ENCODE results near the gene RNU6-1.

Gene RNU6-1

GRCh38 chr15:67832031-67832551 is 7.8 kb downstream of the RNU6-1 start:
- DNase-seq = peak; percentile 4 to 7

GRCh38 chr15:67831363-67831762 is 8.5 kb downstream of the RNU6-1 start:
- no peak for DNase-seq

GRCh38 chr15:67829647-67830504 is 10.0 kb downstream of the RNU6-1 start:
- DNase-seq = no peak

GRCh38 chr15:67828969-67829646 is 10.7 kb downstream of the RNU6-1 start:
- DNase-seq = no peak

GRCh38 chr15:67828278-67828968 is 11.4 kb downstream of the RNU6-1 start:
- DNase-seq = no peak

- DNase-seq = no peak
Observed at GRCh38 chr15:67827562-67828277, 12.1 kb downstream of the RNU6-1 start.

- no peak for DNase-seq
Observed at GRCh38 chr15:67826717-67827561, 12.9 kb downstream of the RNU6-1 start.

- DNase-seq = no peak
Observed at GRCh38 chr15:67825881-67826716, 13.7 kb downstream of the RNU6-1 start.

GRCh38 chr15:67824976-67825880 is 14.6 kb downstream of the RNU6-1 start, which contains the start of gene SKOR1:
SKOR1 (plus strand) TSS chr15:67825509; CDS start chr15:67825603, 94 bp downstream.
- no peak for DNase-seq

- no peak for DNase-seq
Observed at GRCh38 chr15:67824197-67824968, 15.5 kb downstream of the RNU6-1 start.

GRCh38 chr15:67823314-67824196 is 16.3 kb downstream of the RNU6-1 start:
- no peak for DNase-seq

GRCh38 chr15:67822537-67823313 is 17.1 kb downstream of the RNU6-1 start:
- DNase-seq = no peak

GRCh38 chr15:67821784-67822440 is 17.9 kb downstream of the RNU6-1 start:
- DNase-seq = no peak

- DNase-seq = no peak
Observed at GRCh38 chr15:67820992-67821783, 18.7 kb downstream of the RNU6-1 start.
